HG03432 (cell line): ENCODE data around the gene ACACB.

Experiments used
- ATAC-seq: cut with Tn5 transposase; IDR thresholded peaks from one replicate; pipeline ENCODE4 v1.9.1; 2021; ENCODE audit warnings: mild to moderate bottlenecking, moderate library complexity; ENCODE audit not compliant: unreplicated experiment

Gene ACACB

GRCh38 chr12:109109746-109110350 is 6.5 kb upstream of the ACACB start:
- ATAC-seq: no peak

GRCh38 chr12:109110988-109111495 is 5.3 kb upstream of the ACACB start:
- ATAC-seq: no peak

GRCh38 chr12:109112720-109113465 is 3.5 kb upstream of the ACACB start:
- no peak for ATAC-seq

GRCh38 chr12:109113661-109114321 is 2.6 kb upstream of the ACACB start:
- ATAC-seq: no peak

GRCh38 chr12:109114644-109115043 is 1.7 kb upstream of the ACACB start:
- ATAC-seq: no peak

GRCh38 chr12:109115404-109115757 is 1.0 kb upstream of the ACACB start:
- no peak for ATAC-seq

GRCh38 chr12:109116611-109116949 is 193 bp downstream of the ACACB start:
- ATAC-seq: no peak

GRCh38 chr12:109120095-109120494 is 3.7 kb downstream of the ACACB start:
- ATAC-seq: no peak

GRCh38 chr12:109120557-109120956 is 4.2 kb downstream of the ACACB start:
- no peak for ATAC-seq

GRCh38 chr12:109121346-109121880 is 5.0 kb downstream of the ACACB start:
- no peak for ATAC-seq

GRCh38 chr12:109124878-109125648 is 8.7 kb downstream of the ACACB start:
- no peak for ATAC-seq

- no peak for ATAC-seq
Observed at GRCh38 chr12:109125791-109126190, 9.4 kb downstream of the ACACB start.

GRCh38 chr12:109126784-109127183 is 10.4 kb downstream of the ACACB start:
- ATAC-seq: no peak

GRCh38 chr12:109127533-109128242 is 11.3 kb downstream of the ACACB start:
- no peak for ATAC-seq

- no peak for ATAC-seq
Observed at GRCh38 chr12:109130297-109131153, 14.1 kb downstream of the ACACB start.

GRCh38 chr12:109131154-109132050 is 15.0 kb downstream of the ACACB start:
- ATAC-seq: no peak

GRCh38 chr12:109134186-109134917 is 18.0 kb downstream of the ACACB start:
- no peak for ATAC-seq

GRCh38 chr12:109137055-109137454 is 20.7 kb downstream of the ACACB start:
- ATAC-seq: no peak
